DND-41 (cell line): ENCODE data around the gene OGN.

Experiments used
- CTCF ChIP-seq: IDR thresholded peaks from 2 replicates; pipeline ENCODE4 v1.5.1; 2012; ENCODE audit warnings: borderline replicate concordance, low read length, moderate library complexity, mild to moderate bottlenecking; ENCODE audit not compliant: poor library complexity, severe bottlenecking; ENCODE audit errors: extremely low read depth
- EZH2 ChIP-seq: IDR thresholded peaks from 3 replicates; pipeline ENCODE4 v1.6.1; 2012; ENCODE audit warnings: borderline replicate concordance, low read depth, mild to moderate bottlenecking, moderate library complexity, low read length, inconsistent platforms; ENCODE audit not compliant: severe bottlenecking

GRCh38 chr9:92333282-92333634 lies 71.1 kb downstream of the OGN start:
- no peak for TF ChIP-seq CTCF
- TF ChIP-seq EZH2 = no peak
